IMR-90 (cell line): ENCODE measurements around the gene USP20. TPM values are rescaled to one million over a fixed set of nuclear protein-coding genes. Genes with fewer than 3 reads are reported as not detected.

Experiments used
- ATAC-seq: fragments of 200-7000 bp; cut with Tn5 transposase; 2 replicates; pipeline ENCODE4 v1.9.1; 2020; ENCODE audit warnings: low read depth, mild to moderate bottlenecking, moderate library complexity
- BruUV-seq: library from RNA; stranded (reverse); fragments of 400-500 nt; replicated peaks from 2 replicates; lab custom pipeline; 2021; lab: Mats Ljungman, UMichigan
- CTCF ChIA-PET: fragments of 300-600 bp; formaldehyde crosslinking; extraction: SDS; loops from one replicate; lab custom pipeline; 2021; ENCODE audit warnings: antibody characterized with exemption; lab: Yijun Ruan, JAX
- POLR2A ChIA-PET: fragments of 300-600 bp; sonication (Branson Sonifier 250); formaldehyde crosslinking; loops from one replicate; lab custom pipeline; 2022; ENCODE audit warnings: antibody characterized with exemption; ENCODE audit not compliant: unreplicated experiment; lab: Charles Lee
- DNase-seq: peaks from one replicate; pipeline ENCODE4 v3.0.0; 2013
- H2AFZ ChIP-seq: replicated peaks from 2 replicates; pipeline ENCODE3; 2013; ENCODE audit warnings: low read length, mild to moderate bottlenecking; ENCODE audit not compliant: poor library complexity
- H2AK5ac ChIP-seq: 2 replicates; pipeline ENCODE4 v1.6.1; 2013; ENCODE audit warnings: low read depth, low read length, inconsistent platforms
- H2AK9ac ChIP-seq: replicated peaks from 2 replicates; pipeline ENCODE3; 2013; ENCODE audit warnings: mild to moderate bottlenecking, low read depth, low read length, moderate library complexity; ENCODE audit not compliant: poor library complexity
- H2BK120ac ChIP-seq: 2 replicates; pipeline ENCODE4 v1.6.1; 2013; ENCODE audit warnings: low read depth, low read length, inconsistent platforms
- H2BK15ac ChIP-seq: 3 replicates; pipeline ENCODE4 v1.6.1; 2013; ENCODE audit warnings: low read depth, low read length, inconsistent platforms
- H2BK20ac ChIP-seq: 2 replicates; pipeline ENCODE4 v1.6.1; 2013; ENCODE audit warnings: low read depth, mild to moderate bottlenecking, inconsistent platforms, low read length, moderate library complexity
- H2BK5ac ChIP-seq: 2 replicates; pipeline ENCODE4 v1.6.1; 2013; ENCODE audit warnings: mild to moderate bottlenecking, low read depth, low read length, inconsistent platforms; ENCODE audit not compliant: poor library complexity, severe bottlenecking
- H3K14ac ChIP-seq: replicated peaks from 2 replicates; pipeline ENCODE4 v1.6.1; 2013; ENCODE audit warnings: low read depth, low read length, inconsistent platforms
- H3K18ac ChIP-seq: 2 replicates; pipeline ENCODE4 v1.6.1; 2013; ENCODE audit warnings: low read depth, low read length, control low read depth
- H3K23ac ChIP-seq: 2 replicates; pipeline ENCODE4 v1.6.1; 2013; ENCODE audit warnings: low read depth, low read length, inconsistent platforms
- H3K27ac ChIP-seq: 2 replicates; pipeline ENCODE4 v1.5.1; 2013; ENCODE audit warnings: mild to moderate bottlenecking, control low read depth, low read length; ENCODE audit not compliant: insufficient read depth
- H3K27me3 ChIP-seq: 2 replicates; pipeline ENCODE4 v1.6.1; 2013; ENCODE audit warnings: low read length; ENCODE audit not compliant: control insufficient read depth, insufficient read depth
- H3K36me3 ChIP-seq: 2 replicates; pipeline ENCODE4 v1.6.1; 2013; ENCODE audit warnings: low read length, mixed read lengths; ENCODE audit not compliant: control insufficient read depth, insufficient read depth
- H3K4ac ChIP-seq: 2 replicates; pipeline ENCODE4 v1.6.1; 2013; ENCODE audit warnings: low read depth, low read length, inconsistent platforms
- H3K4me1 ChIP-seq: 2 replicates; pipeline ENCODE4 v1.6.1; 2013; ENCODE audit warnings: low read length, mixed read lengths; ENCODE audit not compliant: control insufficient read depth, insufficient read depth
- H3K4me2 ChIP-seq: 2 replicates; pipeline ENCODE4 v1.6.1; 2013; ENCODE audit warnings: low read depth, mild to moderate bottlenecking, control low read depth, low read length, moderate library complexity
- H3K4me3 ChIP-seq: 2 replicates; pipeline ENCODE4 v1.5.1; 2013; ENCODE audit warnings: low read depth, mild to moderate bottlenecking, control low read depth, low read length, moderate library complexity; ENCODE audit not compliant: insufficient read depth
- H3K56ac ChIP-seq: 2 replicates; pipeline ENCODE4 v1.6.1; 2013; ENCODE audit warnings: low read length, inconsistent platforms; ENCODE audit not compliant: insufficient read depth; ENCODE audit errors: extremely low read depth
- H3K79me1 ChIP-seq, 2 experiments: 2 replicates each; pipeline ENCODE4 v1.6.1; 2013; ENCODE audit warnings: low read length in 2 of 2, inconsistent platforms in 1 of 2, low read depth in 1 of 2
- H3K9ac ChIP-seq: 2 replicates; pipeline ENCODE4 v1.6.1; 2013; ENCODE audit warnings: low read depth, low read length, control low read depth
- H3K9me1 ChIP-seq: 2 replicates; pipeline ENCODE4 v1.6.1; 2013; ENCODE audit warnings: low read length, inconsistent platforms; ENCODE audit not compliant: insufficient read depth
- H3K9me3 ChIP-seq: 2 replicates; pipeline ENCODE4 v1.6.1; 2013; ENCODE audit warnings: low read length; ENCODE audit not compliant: control insufficient read depth, insufficient read depth
- H4K20me1 ChIP-seq: 2 replicates; pipeline ENCODE4 v1.6.1; 2013; ENCODE audit warnings: low read length, inconsistent platforms; ENCODE audit not compliant: insufficient read depth
- H4K5ac ChIP-seq: 2 replicates; pipeline ENCODE4 v1.6.1; 2013; ENCODE audit warnings: mild to moderate bottlenecking, low read depth, low read length, control low read depth
- H4K8ac ChIP-seq, 2 experiments: 2 replicates each; pipeline ENCODE4 v1.6.1; 2013; ENCODE audit warnings: low read depth in 2 of 2, low read length in 2 of 2, control low read depth in 1 of 2, inconsistent platforms in 1 of 2
- H4K91ac ChIP-seq: 2 replicates; pipeline ENCODE4 v1.6.1; 2013; ENCODE audit warnings: low read depth, low read length, inconsistent platforms; ENCODE audit not compliant: insufficient read depth
- BHLHE40 ChIP-seq: fragments of 150-350 bp; IDR thresholded peaks from 2 replicates; pipeline ENCODE4 v1.6.1; 2016; ENCODE audit warnings: mild to moderate bottlenecking, low read depth, low read length
- CEBPB ChIP-seq: IDR thresholded peaks from 2 replicates; pipeline ENCODE4 v1.6.1; 2012; ENCODE audit warnings: low read depth, low read length, improper control_type of control experiment
- MAFK ChIP-seq: IDR thresholded peaks from 2 replicates; pipeline ENCODE4 v1.6.1; 2012; ENCODE audit warnings: low read depth, low read length, improper control_type of control experiment
- MAZ ChIP-seq: IDR thresholded peaks from 2 replicates; pipeline ENCODE4 v1.6.1; 2012; ENCODE audit warnings: low read depth, mild to moderate bottlenecking, low read length, improper control_type of control experiment, moderate library complexity, borderline replicate concordance
- MXI1 ChIP-seq: IDR thresholded peaks from 2 replicates; pipeline ENCODE4 v1.6.1; 2012; ENCODE audit warnings: low read depth, mild to moderate bottlenecking, low read length, moderate library complexity, borderline replicate concordance
- NFE2L2 ChIP-seq: fragments of 150-350 bp; IDR thresholded peaks from 2 replicates; pipeline ENCODE4 v1.6.1; 2016; ENCODE audit warnings: low read depth, mild to moderate bottlenecking, low read length
- POLR2A ChIP-seq: IDR thresholded peaks from 2 replicates; pipeline ENCODE4 v1.6.1; 2012; ENCODE audit warnings: mild to moderate bottlenecking, low read depth, low read length
- RAD21 ChIP-seq: IDR thresholded peaks from 2 replicates; pipeline ENCODE4 v1.6.1; 2012; ENCODE audit warnings: low read length, improper control_type of control experiment
- RCOR1 ChIP-seq: IDR thresholded peaks from 2 replicates; pipeline ENCODE4 v1.6.1; 2012; ENCODE audit warnings: mild to moderate bottlenecking, low read length, improper control_type of control experiment; ENCODE audit not compliant: insufficient replicate concordance
- RFX5 ChIP-seq: IDR thresholded peaks from 2 replicates; pipeline ENCODE4 v1.8.0; 2012; ENCODE audit warnings: low read depth, mild to moderate bottlenecking, low read length, moderate library complexity
- SMC3 ChIP-seq: fragments of 150-350 bp; IDR thresholded peaks from 2 replicates; pipeline ENCODE4 v1.6.1; 2016; ENCODE audit warnings: low read depth, mild to moderate bottlenecking, antibody characterized with exemption, low read length, moderate library complexity
- WGBS, 2 experiments: methylation state at CpG; one replicate each; pipeline versions ENCODE4 v1.1.5 to v1.1.7; 2013; ENCODE audit warnings: missing lambda C conversion rate in 2 of 2; ENCODE audit not compliant: insufficient read length in 1 of 2; ENCODE audit errors: extremely low coverage in 2 of 2; 5-methylcytosine and 5-hydroxymethylcytosine counted together
- dilution Hi-C: fragments of 300-500 bp; cut with HindIII; formaldehyde crosslinking; loops from one replicate; pipeline ENCODE4 v1.14.3; 2018; ENCODE audit warnings: low sequenced_read_pairs; ENCODE audit not compliant: unreplicated experiment
- in situ Hi-C: fragments of 300-500 bp; cut with MboI; formaldehyde crosslinking; loops from 3 replicates; pipeline ENCODE4 v1.14.3; 2019; ENCODE audit warnings: low sequenced_read_pairs, inconsistent platforms, mixed read lengths
- intact Hi-C: fragments of 100-400 bp; cut with micrococcal nuclease; formaldehyde crosslinking; loops from 2 replicates; pipeline ENCODE4 v1.10.0; 2022
- polyA plus RNA-seq, 3 experiments: library from polyadenylated mRNA; depleted of rRNA; stranded (reverse); fragments of >200 nt; gene quantifications; 2 replicates each; pipeline ENCODE4 v1.2.3, GENCODE V29; 2012; ENCODE audit warnings: low replicate concordance in 1 of 3
- total RNA-seq: library from RNA; depleted of rRNA; stranded (reverse); fragments of >200 nt; gene quantifications from 2 replicates; pipeline ENCODE4 v1.2.3, GENCODE V29; 2012
- TF ChIP-seq, protein P1 (sequence below): conservative IDR thresholded peaks from 2 replicates; pipeline ENCODE4 v1.5.1; 2012; ENCODE audit warnings: mild to moderate bottlenecking, low read depth, low read length, improper control_type of control experiment
- TF ChIP-seq, protein P2 (sequence below): fragments of 150-350 bp; IDR thresholded peaks from 2 replicates; pipeline ENCODE4 v1.6.1; 2017; ENCODE audit warnings: mild to moderate bottlenecking, antibody characterized with exemption, low read length, low read depth

The USP20 gene
- total and polyA plus RNA-seq, 2 of the 4 experiments (the other 2 are of a cell fraction): 3.8 to 21.6 TPM

DNA sequence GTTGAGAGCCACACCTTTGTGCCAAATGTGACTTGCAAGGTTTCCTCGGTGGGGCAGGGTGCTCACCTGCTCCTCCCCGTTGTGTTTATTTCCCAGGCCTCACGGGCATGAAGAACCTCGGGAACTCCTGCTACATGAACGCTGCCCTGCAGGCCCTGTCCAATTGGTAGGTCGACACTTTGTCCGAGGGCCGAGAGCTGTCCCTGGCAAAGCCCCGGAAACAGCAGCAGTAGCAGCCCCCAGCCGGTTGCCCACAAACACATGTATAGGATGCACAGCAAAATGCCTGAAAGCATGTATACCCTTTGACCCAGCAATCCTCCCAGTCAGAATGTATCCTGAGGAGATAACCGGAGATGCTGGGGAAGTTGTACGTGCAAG is 26.2 kb downstream of the USP20 start:
- ATAC-seq (no peak), DNase-seq (no peak)
- H3K79me1 ChIP-seq: no peaks in the 10 kb centered on the region
- H2AK9ac ChIP-seq: no peak overlapping the region
- H2BK20ac ChIP-seq: no peak overlapping the region
- peaks cover 50% of the 10 kb centered on the region for H3K36me3 ChIP-seq
- H3K9me1 ChIP-seq: 0 out of 2 replicates have a peak, but pooled peaks cover 7% of the 10 kb centered on the region
- 90% methylated on average over 6 of the region's 12 CpGs; no CpG with 5 or more reads in 1 of the 2 experiments for WGBS, 2 experiments
- no peaks in the 10 kb centered on the region for H3K9me3 ChIP-seq
- no peaks in the 10 kb centered on the region for H4K20me1 ChIP-seq
- no peak overlapping the region for H3K56ac ChIP-seq
- H4K8ac ChIP-seq: no peak overlapping the region
- in situ Hi-C loops: no loop called here
- CTCF ChIA-PET: no interaction called here
- no peak overlapping the region for H2AK5ac ChIP-seq
- BruUV-seq: no TSS peak
- H3K18ac ChIP-seq: no peak overlapping the region
- H3K23ac ChIP-seq: no peak overlapping the region
- no peaks in the 10 kb centered on the region for H3K27me3 ChIP-seq
- no peak overlapping the region for H3K27ac ChIP-seq
- POLR2A ChIA-PET: no interaction called here
- H3K4me3 ChIP-seq: no peak overlapping the region
- no peak overlapping the region for H2BK15ac ChIP-seq
- no peak overlapping the region for H4K91ac ChIP-seq
- no peaks in the 10 kb centered on the region for H3K4me1 ChIP-seq
- intact Hi-C loops: no loop called here
- H2BK120ac ChIP-seq: no peak overlapping the region
- dilution Hi-C loops: no loop called here
- H3K14ac ChIP-seq: no peak overlapping the region
- H2BK5ac ChIP-seq: no peak overlapping the region
- H3K4ac ChIP-seq: no peak overlapping the region
- TF ChIP-seq MAFK (no peak), BHLHE40 (no peak), MXI1 (no peak), RCOR1 (no peak), RAD21 (no peak), POLR2A (no peak), CEBPB (no peak), SMC3 (no peak), MAZ (no peak), NFE2L2 (no peak), RFX5 (no peak)
- TF ChIP-seq, protein P1, sequence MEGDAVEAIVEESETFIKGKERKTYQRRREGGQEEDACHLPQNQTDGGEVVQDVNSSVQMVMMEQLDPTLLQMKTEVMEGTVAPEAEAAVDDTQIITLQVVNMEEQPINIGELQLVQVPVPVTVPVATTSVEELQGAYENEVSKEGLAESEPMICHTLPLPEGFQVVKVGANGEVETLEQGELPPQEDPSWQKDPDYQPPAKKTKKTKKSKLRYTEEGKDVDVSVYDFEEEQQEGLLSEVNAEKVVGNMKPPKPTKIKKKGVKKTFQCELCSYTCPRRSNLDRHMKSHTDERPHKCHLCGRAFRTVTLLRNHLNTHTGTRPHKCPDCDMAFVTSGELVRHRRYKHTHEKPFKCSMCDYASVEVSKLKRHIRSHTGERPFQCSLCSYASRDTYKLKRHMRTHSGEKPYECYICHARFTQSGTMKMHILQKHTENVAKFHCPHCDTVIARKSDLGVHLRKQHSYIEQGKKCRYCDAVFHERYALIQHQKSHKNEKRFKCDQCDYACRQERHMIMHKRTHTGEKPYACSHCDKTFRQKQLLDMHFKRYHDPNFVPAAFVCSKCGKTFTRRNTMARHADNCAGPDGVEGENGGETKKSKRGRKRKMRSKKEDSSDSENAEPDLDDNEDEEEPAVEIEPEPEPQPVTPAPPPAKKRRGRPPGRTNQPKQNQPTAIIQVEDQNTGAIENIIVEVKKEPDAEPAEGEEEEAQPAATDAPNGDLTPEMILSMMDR: no peak
- TF ChIP-seq, protein P2, sequence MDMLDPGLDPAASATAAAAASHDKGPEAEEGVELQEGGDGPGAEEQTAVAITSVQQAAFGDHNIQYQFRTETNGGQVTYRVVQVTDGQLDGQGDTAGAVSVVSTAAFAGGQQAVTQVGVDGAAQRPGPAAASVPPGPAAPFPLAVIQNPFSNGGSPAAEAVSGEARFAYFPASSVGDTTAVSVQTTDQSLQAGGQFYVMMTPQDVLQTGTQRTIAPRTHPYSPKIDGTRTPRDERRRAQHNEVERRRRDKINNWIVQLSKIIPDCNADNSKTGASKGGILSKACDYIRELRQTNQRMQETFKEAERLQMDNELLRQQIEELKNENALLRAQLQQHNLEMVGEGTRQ: no peak
- no peak overlapping the region for H3K4me2 ChIP-seq
- no peak overlapping the region for H4K5ac ChIP-seq
- no peak overlapping the region for H2AFZ ChIP-seq
- H3K9ac ChIP-seq: no peak overlapping the region
